ENCODE results near the gene CRYBG2.

CRYBG2 gene

GRCh38 chr1:26297057-26297790 lies 56.7 kb downstream of the CRYBG2 start:
- no peak for TF ChIP-seq REST (IDR thresholded peaks at IDR 0.05; ENCODE audit: insufficient read depth in 1 of 2, low read depth in 2 of 2, low read length in 2 of 2)
- TF ChIP-seq SIN3A (IDR thresholded peaks at IDR 0.05; ENCODE audit: borderline replicate concordance, insufficient read depth, low read length): no peak
- TF ChIP-seq FOXP2 (optimal IDR thresholded peaks at IDR 0.05; ENCODE audit: borderline replicate concordance, extremely low read depth, extremely low read length, insufficient read depth): no peak
- TF ChIP-seq TAF1 (IDR thresholded peaks at IDR 0.05; ENCODE audit: borderline replicate concordance, insufficient read depth, low read length): no peak
- no peak for TF ChIP-seq POLR2AphosphoS5 (IDR thresholded peaks at IDR 0.05; ENCODE audit: low read depth, low read length)

- TF ChIP-seq SIN3A (IDR thresholded peaks at IDR 0.05; ENCODE audit: borderline replicate concordance, insufficient read depth, low read length) (no peak), FOXP2 (optimal IDR thresholded peaks at IDR 0.05; ENCODE audit: borderline replicate concordance, extremely low read depth, extremely low read length, insufficient read depth) (no peak), POLR2AphosphoS5 (IDR thresholded peaks at IDR 0.05; ENCODE audit: low read depth, low read length) (no peak), REST (IDR thresholded peaks at IDR 0.05; ENCODE audit: insufficient read depth in 1 of 2, low read depth in 2 of 2, low read length in 2 of 2) (no peak), TAF1 (IDR thresholded peaks at IDR 0.05; ENCODE audit: borderline replicate concordance, insufficient read depth, low read length) (no peak)
Measured at GRCh38 chr1:26296340-26297056, 57.4 kb downstream of the CRYBG2 start.

- no peak for TF ChIP-seq REST (IDR thresholded peaks at IDR 0.05; ENCODE audit: insufficient read depth in 1 of 2, low read depth in 2 of 2, low read length in 2 of 2)
- no peak for TF ChIP-seq TAF1 (IDR thresholded peaks at IDR 0.05; ENCODE audit: borderline replicate concordance, insufficient read depth, low read length)
- TF ChIP-seq POLR2AphosphoS5 (IDR thresholded peaks at IDR 0.05; ENCODE audit: low read depth, low read length): no peak
- no peak for TF ChIP-seq SIN3A (IDR thresholded peaks at IDR 0.05; ENCODE audit: borderline replicate concordance, insufficient read depth, low read length)
- TF ChIP-seq FOXP2 (optimal IDR thresholded peaks at IDR 0.05; ENCODE audit: borderline replicate concordance, extremely low read depth, extremely low read length, insufficient read depth): no peak
Measured at GRCh38 chr1:26295194-26296138, 58.5 kb downstream of the CRYBG2 start.

- TF ChIP-seq POLR2AphosphoS5 (IDR thresholded peaks at IDR 0.05; ENCODE audit: low read depth, low read length) (no peak), TAF1 (IDR thresholded peaks at IDR 0.05; ENCODE audit: borderline replicate concordance, insufficient read depth, low read length) (no peak), REST (IDR thresholded peaks at IDR 0.05; ENCODE audit: insufficient read depth in 1 of 2, low read depth in 2 of 2, low read length in 2 of 2) (no peak), FOXP2 (optimal IDR thresholded peaks at IDR 0.05; ENCODE audit: borderline replicate concordance, extremely low read depth, extremely low read length, insufficient read depth) (no peak), SIN3A (IDR thresholded peaks at IDR 0.05; ENCODE audit: borderline replicate concordance, insufficient read depth, low read length) (no peak)
Measured at GRCh38 chr1:26293911-26294463, 59.9 kb downstream of the CRYBG2 start.
